NOMO-1 treated with dmso at 0.1 percent for 144 hours (cell line): ENCODE measurements around the gene UBL4B.

ENCODE experiments used
- DNase-seq: peaks from one replicate; lab custom pipeline; 2025; ENCODE audit not compliant: unreplicated experiment; lab: John Stamatoyannopoulos, UW

The UBL4B gene

GRCh38 chr1:110112656-110113055, 413 bp downstream of the UBL4B start:
- DNase-seq = no peak

GRCh38 chr1:110113551-110113950, 1.3 kb downstream of the UBL4B start:
- DNase-seq = no peak

- no peak for DNase-seq
Observed at GRCh38 chr1:110114173-110114572, 1.9 kb downstream of the UBL4B start.

GRCh38 chr1:110114784-110115183, 2.5 kb downstream of the UBL4B start:
- no peak for DNase-seq

GRCh38 chr1:110118636-110119396, 6.6 kb downstream of the UBL4B start:
- DNase-seq = no peak

GRCh38 chr1:110119843-110120242, 7.6 kb downstream of the UBL4B start:
- no peak for DNase-seq

- DNase-seq = no peak
Observed at GRCh38 chr1:110120960-110121561, 8.8 kb downstream of the UBL4B start.

GRCh38 chr1:110123224-110123623, 11.0 kb downstream of the UBL4B start:
- DNase-seq = no peak

GRCh38 chr1:110125810-110126209, 13.6 kb downstream of the UBL4B start:
- DNase-seq = no peak

GRCh38 chr1:110130113-110130591, 17.9 kb downstream of the UBL4B start:
- DNase-seq = no peak

- no peak for DNase-seq
Observed at GRCh38 chr1:110130989-110131388, 18.7 kb downstream of the UBL4B start.

GRCh38 chr1:110132682-110133081, 20.4 kb downstream of the UBL4B start:
- DNase-seq = no peak

GRCh38 chr1:110133436-110133835, 21.2 kb downstream of the UBL4B start:
- DNase-seq = no peak

GRCh38 chr1:110134050-110134595, 21.9 kb downstream of the UBL4B start:
- DNase-seq = no peak

GRCh38 chr1:110135246-110135645, 23.0 kb downstream of the UBL4B start:
- DNase-seq = no peak

GRCh38 chr1:110135666-110136065, 23.4 kb downstream of the UBL4B start:
- DNase-seq = no peak

GRCh38 chr1:110136911-110137310, 24.7 kb downstream of the UBL4B start:
- DNase-seq = no peak

- no peak for DNase-seq
Observed at GRCh38 chr1:110138956-110139355, 26.7 kb downstream of the UBL4B start.

GRCh38 chr1:110144366-110144765, 32.1 kb downstream of the UBL4B start:
- no peak for DNase-seq

GRCh38 chr1:110148961-110149360, 36.7 kb downstream of the UBL4B start:
- no peak for DNase-seq

GRCh38 chr1:110150330-110151174, 38.3 kb downstream of the UBL4B start, which contains the start of gene SLC6A17:
Gene SLC6A17 (plus strand): TSS chr1:110150494. CDS start chr1:110166930, 16,436 bp downstream.
- no peak for DNase-seq
